ENCODE data around the gene LPCAT3.

The LPCAT3 gene

GRCh38 chr12:6964605-6965025 lies 53.7 kb downstream of the LPCAT3 start:
- no peak for DNase-seq (ENCODE audit: low read depth, low spot score)

GRCh38 chr12:6963791-6964413 lies 54.4 kb downstream of the LPCAT3 start:
- no peak for DNase-seq (ENCODE audit: low read depth, low spot score)

- DNase-seq (ENCODE audit: low read depth, low spot score), result no peak
Measured at GRCh38 chr12:6963016-6963731, 55.1 kb downstream of the LPCAT3 start.

GRCh38 chr12:6962285-6963015 lies 55.8 kb downstream of the LPCAT3 start:
- DNase-seq (ENCODE audit: low read depth, low spot score), result no peak

GRCh38 chr12:6961695-6962284 lies 56.5 kb downstream of the LPCAT3 start:
- DNase-seq (ENCODE audit: low read depth, low spot score), result no peak

GRCh38 chr12:6961278-6961694 lies 57.0 kb downstream of the LPCAT3 start:
- DNase-seq (ENCODE audit: low read depth, low spot score), result peak; percentile 85

- no peak for DNase-seq (ENCODE audit: low read depth, low spot score)
Measured at GRCh38 chr12:6960593-6961277, 57.5 kb downstream of the LPCAT3 start.

GRCh38 chr12:6959805-6960592 lies 58.3 kb downstream of the LPCAT3 start:
- DNase-seq (ENCODE audit: low read depth, low spot score), result no peak

- DNase-seq (ENCODE audit: low read depth, low spot score), result peak; percentile 60
Measured at GRCh38 chr12:6959058-6959804, 59.0 kb downstream of the LPCAT3 start.

- DNase-seq (ENCODE audit: low read depth, low spot score), result no peak
Measured at GRCh38 chr12:6958609-6959057, 59.6 kb downstream of the LPCAT3 start.

- DNase-seq (ENCODE audit: low read depth, low spot score), result no peak
Measured at GRCh38 chr12:6957741-6958608, 60.3 kb downstream of the LPCAT3 start.

- DNase-seq (ENCODE audit: low read depth, low spot score), result no peak
Measured at GRCh38 chr12:6957151-6957701, 61.0 kb downstream of the LPCAT3 start.

- DNase-seq (ENCODE audit: low read depth, low spot score), result no peak
Measured at GRCh38 chr12:6956021-6956727, 62.1 kb downstream of the LPCAT3 start.

- DNase-seq (ENCODE audit: low read depth, low spot score), result no peak
Measured at GRCh38 chr12:6955108-6956020, 62.9 kb downstream of the LPCAT3 start.

- DNase-seq (ENCODE audit: low read depth, low spot score), result no peak
Measured at GRCh38 chr12:6954316-6955107, 63.8 kb downstream of the LPCAT3 start.
